Stimulated activated CD4-positive, alpha-beta T cell treated with anti-CD3 and anti-CD28 coated beads, Interleukin-1b, Interleukin-23, amount 100 ng/mL, for 4 hours (primary cell): ENCODE data around the gene ZDHHC11.
"Not testable (repeated sequence)": the region's sequence is repeated elsewhere in the genome, so short reads cannot be mapped to it uniquely, and the experiment has no call there.

Experiments
- DNase-seq, 2 donors: peaks; one replicate each; pipeline ENCODE4 v3.0.0-alpha.2; 2020; ENCODE audit warnings: low read depth in 2 of 2

The ZDHHC11 gene

DNA sequence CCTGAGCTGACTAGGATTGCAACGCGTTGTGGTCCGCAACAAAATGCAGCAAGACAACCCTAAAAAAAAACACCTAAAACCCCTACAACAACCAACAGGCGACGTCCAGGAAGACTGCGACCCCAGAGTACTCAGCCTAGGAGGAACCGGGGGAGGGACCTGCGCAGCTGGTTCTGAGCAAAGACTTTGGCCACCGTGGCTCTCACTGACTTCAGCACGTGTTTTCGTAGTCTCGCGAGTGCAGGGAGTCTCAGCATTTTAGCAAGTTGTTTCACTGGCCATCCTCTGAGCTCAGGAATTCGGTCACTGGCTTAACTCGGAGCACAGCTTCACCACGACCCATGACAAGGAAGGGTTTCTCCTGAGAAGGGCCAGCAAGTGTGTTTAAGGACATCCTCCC is 8.6 kb upstream of the ZDHHC11 start:
- no peak for DNase-seq

- no peak for DNase-seq
Observed at GRCh38 chr5:858726-859125, 7.9 kb upstream of the ZDHHC11 start.

- no peak for DNase-seq
Observed at GRCh38 chr5:856531-857425, 6.0 kb upstream of the ZDHHC11 start.

GRCh38 chr5:855771-856530 is 5.2 kb upstream of the ZDHHC11 start:
- no peak for DNase-seq

DNA sequence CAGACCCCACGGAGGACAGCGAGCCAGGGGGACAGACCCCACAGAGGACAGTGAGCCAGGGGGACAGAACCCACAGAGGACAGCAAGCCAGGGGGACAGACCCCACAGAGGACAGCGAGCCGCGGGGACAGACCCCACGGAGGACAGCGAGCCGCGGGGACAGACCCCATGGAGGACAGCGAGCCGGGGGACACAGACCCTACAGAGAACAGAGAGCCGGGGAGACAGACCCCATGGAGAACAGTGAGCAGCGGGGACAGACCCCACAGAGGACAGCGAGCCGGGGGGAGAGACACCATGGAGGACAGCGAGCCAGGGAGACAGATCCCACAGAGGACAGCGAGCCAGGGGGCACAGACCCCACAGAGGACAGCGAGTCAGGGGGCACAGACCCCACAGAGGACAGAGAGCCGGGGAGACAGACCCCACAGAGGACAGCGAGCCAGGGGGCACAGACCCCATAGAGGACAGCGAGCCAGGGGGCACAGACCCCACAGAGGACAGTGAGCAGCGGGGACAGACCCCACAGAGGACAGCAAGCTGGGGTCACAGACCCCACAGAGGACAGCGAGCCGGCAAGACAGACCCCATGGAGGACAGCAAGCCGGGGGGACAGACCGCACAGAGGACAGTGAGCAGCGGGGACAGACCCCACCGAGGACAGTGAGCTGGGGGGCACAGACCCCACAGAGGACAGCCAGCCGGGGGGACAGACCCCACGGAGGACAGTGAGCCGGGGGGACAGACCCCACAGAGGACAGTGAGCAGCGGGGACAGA is 4.4 kb upstream of the ZDHHC11 start:
- no peak for DNase-seq

DNA sequence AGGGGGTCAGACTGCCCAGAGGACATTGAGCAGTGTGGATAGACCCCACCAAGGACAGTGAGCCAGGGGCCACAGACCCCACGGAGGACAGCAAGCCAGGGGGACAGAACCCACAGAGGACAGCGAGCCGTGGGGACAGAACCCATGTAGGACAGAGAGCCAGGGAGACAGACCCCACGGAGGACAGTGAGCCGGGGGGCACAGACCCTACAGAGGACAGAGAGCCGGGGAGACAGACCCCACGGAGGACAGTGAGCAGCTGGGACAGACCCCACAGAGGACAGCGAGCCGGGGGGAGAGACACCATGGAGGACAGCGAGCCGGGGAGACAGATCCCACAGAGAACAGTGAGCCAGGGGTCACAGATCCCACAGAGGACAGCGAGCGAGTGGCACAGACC is 3.4 kb upstream of the ZDHHC11 start:
- no peak for DNase-seq

GRCh38 chr5:853416-854090 is 2.8 kb upstream of the ZDHHC11 start:
- DNase-seq: not testable (repeated sequence)

GRCh38 chr5:852431-853401 is 1.9 kb upstream of the ZDHHC11 start:
- no peak for DNase-seq

DNA sequence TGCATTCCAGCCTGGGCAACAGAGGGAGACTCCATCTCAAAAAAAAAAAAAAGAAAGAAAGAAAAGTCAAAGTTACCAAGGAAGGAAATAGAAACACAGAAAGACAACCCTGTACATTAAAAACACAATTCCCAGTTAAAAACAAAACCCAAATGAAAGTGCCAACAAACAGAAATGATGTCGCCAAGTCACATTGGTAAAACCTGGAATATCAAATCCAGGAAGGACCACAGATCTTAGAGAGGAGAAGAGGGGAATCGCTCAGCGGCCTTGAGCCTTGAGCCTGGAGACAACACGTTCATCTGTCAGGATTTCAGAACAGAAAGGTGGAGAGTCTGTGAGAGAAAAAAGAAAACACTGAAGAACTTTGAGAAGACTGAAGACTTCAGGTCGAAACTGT is 1.2 kb upstream of the ZDHHC11 start:
- DNase-seq: no peak

DNA sequence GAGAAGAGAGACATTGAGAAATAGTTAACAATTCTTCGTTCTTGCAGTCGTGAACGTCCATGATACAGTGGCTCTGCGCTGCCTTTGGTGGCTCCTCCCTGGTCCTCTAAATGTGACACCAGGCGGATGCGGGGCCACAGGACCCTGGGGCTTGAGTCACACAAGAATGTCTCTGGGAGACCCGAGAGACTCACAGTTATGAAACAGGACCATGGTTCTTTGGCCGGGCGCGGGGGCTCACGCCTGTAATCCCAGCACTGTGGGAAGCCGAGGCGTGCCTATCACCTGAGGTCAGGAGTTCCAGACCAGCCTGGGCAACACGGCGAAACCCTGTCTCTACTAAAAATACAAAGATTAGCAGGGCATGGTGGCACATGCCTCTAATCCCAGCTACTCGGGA is 767 bp upstream of the ZDHHC11 start:
- DNase-seq: no peak

DNA sequence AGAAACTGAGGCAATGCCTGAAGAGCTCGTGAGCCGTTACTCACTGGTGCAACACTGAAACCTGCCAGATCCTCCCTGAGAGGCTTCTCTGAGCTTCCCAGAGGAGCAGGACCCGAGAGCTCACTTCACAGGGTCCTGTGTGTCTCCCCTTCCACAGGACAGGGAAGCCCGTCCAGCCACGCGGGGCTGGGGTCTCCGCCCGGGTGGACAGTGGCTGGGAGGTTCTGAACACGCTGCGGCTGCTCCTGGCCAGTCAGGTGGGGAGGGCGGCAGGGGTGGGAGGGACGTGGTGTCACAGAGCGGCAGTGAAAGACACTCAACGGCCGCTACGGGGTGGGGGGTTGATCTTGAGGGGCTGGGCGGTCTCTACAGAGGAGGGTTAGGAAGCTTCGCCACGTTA is 290 bp upstream of the ZDHHC11 start:
- no peak for DNase-seq

- no peak for DNase-seq
Observed at GRCh38 chr5:849651-850301, 1.0 kb downstream of the ZDHHC11 start.

DNA sequence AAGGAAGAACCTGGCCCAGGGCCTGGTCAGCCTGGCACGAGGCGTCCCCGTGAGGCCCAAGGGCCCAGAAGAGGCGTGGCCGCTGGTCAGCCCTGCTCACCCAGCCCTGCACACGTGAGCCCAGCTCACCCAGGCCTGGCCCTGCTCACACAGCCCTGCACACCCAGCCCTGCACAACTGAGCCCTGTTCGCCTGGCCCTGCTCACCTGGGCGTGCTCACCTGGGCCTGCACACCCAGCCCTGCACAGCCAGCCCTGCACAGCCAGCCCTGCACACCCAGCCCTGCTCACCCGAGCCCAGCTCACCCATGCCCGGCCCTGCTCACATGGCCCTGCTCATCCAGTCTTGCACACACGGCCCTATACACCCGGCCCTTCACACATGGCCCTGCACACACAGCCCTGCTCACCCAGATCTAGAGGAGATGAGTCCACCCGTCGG is 2.1 kb downstream of the ZDHHC11 start:
- no peak for DNase-seq

DNA sequence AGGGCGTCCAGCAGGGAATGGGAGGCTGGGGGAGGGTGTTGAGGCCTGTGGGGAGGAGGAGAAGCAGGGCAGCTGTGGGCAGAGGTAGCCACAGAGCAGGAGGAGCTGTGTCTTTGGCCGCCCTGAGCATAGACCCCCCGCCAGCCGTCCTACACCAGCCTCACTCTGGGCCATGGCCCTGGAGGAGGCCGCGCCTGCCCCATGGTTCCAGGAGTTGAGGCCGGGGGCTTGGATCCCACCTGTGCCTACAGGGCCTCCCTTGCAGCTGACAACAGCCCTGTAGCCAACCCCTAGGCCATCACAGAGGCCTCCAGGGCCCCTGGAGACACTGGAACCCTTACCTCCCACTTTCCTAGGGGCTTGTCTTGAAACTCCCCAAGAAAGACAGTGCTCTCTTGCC is 3.0 kb downstream of the ZDHHC11 start:
- not testable (repeated sequence) for DNase-seq

GRCh38 chr5:847212-847611 is 3.6 kb downstream of the ZDHHC11 start:
- not testable (repeated sequence) for DNase-seq

DNA sequence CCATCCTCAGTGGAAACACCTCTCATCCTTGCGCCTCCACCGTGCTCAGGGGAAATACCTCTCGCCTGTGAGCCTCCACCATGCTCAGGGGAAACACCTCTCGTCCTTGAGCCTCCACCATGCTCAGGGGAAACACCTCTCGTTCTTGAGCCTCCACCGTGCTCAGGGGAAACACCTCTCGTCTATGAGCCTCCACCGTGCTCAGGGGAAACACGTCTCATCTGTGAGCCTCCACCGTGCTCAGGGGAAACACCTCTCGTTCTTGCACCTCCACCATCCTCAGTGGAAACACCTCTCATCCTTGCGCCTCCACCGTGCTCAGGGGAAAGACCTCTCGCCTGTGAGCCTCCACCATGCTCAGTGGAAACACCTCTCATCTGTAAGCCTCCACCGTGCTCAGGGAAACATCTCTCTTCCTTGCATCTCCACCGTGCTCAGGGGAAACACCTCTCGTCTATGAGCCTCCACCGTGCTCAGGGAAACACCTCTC is 4.1 kb downstream of the ZDHHC11 start:
- DNase-seq: not testable (repeated sequence)

- DNase-seq: not testable (repeated sequence)
Observed at GRCh38 chr5:845676-846601, 4.8 kb downstream of the ZDHHC11 start.

GRCh38 chr5:845031-845675 is 5.6 kb downstream of the ZDHHC11 start:
- not testable (repeated sequence) for DNase-seq
